Activated naive CD4-positive, alpha-beta T cell treated with anti-CD3 and anti-CD28 coated beads, Interleukin-2, amount 50 U/mL, for 16 hours (primary cell): ENCODE measurements around the gene FASN.
"Not testable (repeated sequence)": the region's sequence is repeated elsewhere in the genome, so short reads cannot be mapped to it uniquely, and the experiment has no call there.

ENCODE experiments used
- DNase-seq: peaks from one replicate; pipeline ENCODE4 v3.0.0-alpha.2; 2020

Gene FASN

DNA sequence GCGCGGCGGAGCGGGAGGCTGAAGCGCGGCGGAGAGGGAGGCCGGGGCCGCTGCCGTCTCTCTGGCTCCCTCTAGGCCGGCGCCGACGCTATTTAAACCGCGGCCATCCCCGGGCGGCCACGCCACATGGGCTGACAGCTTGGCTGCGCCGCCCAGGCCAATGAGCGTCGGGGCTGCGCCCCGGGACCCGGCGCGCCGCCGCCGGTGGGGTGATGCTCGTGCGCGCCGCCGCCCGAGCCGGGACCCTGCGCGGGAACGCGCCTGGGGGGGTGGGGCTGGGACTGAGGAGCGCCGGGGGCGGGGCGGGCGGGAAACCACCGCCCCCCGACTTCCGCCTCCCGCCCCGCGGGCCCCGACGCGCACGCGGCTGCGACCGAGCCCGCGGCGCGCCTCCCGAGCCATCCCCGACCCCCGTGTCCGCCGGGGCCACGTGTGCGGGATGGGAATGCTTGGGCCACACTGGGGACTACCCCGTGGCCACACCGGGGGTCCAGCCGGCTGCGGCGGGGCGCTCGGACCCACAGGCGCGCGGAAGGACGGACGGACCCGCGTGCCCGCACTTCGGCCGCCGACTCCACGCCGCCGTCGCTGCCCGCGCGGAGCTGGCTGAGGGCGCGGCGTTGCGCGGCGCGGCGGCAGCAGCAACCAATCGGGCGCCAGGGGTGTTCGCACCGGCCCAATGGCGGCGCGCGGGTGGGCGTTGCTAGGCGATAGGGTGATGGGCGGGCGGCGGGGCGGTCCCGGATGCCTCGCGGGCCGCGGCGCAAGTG, at the start of gene FASN:
Gene FASN (minus strand): TSS at position 68 of the 770 bp plus-strand sequence. CDS start 1,791 bp downstream, outside the sequence.
- peak; percentile 95 for DNase-seq

- no peak for DNase-seq
Measured at GRCh38 chr17:82146663-82147654, 48.9 kb upstream of the FASN start.

DNA sequence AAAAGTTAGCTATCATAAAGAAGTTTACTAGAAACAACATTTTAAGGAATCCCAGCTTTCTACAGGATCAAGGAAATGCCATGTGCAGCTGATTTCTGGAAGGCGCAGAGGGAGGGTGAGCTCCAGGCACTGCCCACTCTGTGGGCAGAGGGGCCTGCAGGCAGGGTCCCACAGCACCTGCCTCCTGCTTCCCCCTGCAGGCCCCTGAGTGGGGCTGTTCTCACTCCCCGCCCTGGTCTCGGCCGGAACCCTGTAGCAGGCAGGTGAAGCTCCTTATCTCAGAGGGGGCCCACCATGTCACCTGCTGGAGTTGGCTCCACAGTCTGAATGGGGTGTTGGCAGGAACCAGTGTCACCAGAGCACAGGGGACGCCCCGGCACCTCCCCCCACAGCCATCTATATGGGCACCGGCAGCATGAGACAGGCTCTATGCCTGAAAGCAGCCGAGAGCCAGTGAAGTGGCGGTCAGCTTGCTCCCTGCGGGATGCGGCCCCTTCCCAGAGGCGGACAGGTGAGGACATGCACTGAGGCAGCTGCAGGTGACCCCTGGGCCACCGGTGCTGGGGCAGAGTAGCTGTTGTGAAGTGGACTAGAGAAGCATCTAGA, 47.6 kb upstream of the FASN start:
- no peak for DNase-seq

GRCh38 chr17:82143333-82143732, 45.3 kb upstream of the FASN start:
- DNase-seq = no peak

- not testable (repeated sequence) for DNase-seq
Measured at GRCh38 chr17:82139961-82140360, 41.9 kb upstream of the FASN start.

GRCh38 chr17:82138511-82138992, 40.5 kb upstream of the FASN start:
- no peak for DNase-seq

- DNase-seq = no peak
Measured at GRCh38 chr17:82134101-82134500, 36.1 kb upstream of the FASN start.

DNA sequence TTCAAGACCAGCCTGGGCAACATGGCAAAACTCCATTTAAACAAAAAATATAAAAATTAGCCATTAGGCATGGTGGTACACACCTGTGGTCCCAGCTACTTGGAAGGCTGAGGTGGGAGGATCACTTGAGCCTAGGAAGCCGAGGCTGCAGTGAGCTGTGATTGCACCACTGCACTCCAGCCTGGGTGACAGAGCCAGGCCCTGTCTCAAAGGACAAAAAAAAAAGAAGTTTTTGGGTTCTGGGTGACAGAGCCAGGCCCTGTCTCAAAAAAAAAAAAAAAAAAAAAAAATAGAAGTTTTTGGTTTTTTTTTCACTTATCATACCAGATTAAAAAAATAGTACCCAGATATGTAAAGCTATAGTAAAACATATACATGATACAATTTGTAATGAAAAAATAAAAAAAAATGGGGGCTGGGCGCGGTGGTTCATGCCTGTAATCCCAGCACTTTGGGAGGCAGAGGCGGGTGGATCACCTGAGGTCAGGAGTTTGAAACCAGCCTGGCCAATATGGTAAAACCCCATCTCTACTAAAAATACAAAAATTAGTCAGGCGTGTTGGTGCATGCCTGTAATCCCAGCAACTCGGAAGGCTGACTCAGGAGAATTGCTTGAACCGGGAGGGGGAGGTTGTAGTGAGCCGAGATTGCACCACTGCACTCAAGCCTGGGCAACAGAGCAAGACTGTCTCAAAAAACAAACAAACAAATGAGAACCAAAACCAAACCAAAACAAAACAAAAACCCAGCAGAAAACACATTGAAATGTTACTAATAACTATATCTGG, 35.3 kb upstream of the FASN start:
- DNase-seq = not testable (repeated sequence)

DNA sequence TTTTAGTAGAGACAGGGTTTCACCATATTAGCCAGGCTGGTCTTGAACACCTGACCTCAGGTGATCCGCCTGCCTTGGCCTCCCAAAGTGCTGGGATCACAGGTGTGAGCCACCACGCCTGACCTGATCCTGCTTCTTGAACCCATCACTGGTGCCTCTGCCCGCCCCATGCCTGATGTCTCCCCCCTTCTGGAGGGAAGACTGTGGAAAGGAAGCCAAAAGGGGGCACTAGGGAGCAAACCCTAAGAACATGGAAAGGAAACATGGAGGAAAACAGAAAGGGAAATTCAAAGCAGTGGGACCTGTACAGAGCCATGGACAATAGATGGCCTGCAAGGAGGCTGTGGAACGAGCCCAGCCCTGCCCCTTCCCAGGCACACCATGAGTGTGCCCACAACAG, 31.1 kb upstream of the FASN start:
- no peak for DNase-seq

DNA sequence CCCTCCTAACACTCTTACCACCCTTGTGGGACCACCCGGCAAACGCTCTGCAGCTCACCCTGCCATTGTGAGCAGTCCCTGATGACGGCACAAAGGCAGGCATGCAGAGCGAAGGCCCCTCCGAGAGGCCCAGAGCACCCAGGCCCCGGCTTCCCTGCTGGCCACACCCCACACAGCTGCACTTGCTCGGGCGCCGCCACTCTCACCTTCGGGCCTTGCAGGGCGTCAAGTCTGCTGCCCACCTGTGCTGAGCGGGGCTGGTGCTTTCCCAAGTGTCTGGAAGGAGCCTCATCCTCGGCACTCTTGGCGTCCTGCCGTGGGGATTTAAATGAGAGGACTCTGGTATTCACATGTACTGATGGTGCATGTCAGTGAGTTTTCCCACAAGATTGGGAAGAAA, 30.3 kb upstream of the FASN start:
- DNase-seq = no peak

GRCh38 chr17:82127704-82128103, 29.7 kb upstream of the FASN start:
- no peak for DNase-seq

DNA sequence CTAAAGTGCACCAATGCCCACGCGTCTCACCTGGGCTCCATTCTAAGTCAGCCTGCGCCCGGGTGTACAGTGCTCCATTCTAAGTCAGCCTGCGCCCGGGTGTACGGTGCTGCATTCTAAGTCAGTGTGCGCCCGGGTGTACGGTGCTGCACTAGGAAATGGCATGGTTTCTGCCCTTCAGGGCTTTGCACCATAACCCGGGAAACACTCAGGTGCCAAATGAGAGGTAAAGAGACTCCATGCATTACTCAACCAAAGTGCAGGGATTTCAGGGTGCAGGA, 29.2 kb upstream of the FASN start:
- DNase-seq = no peak

GRCh38 chr17:82126556-82127314, 28.7 kb upstream of the FASN start:
- DNase-seq = peak; percentile 68

GRCh38 chr17:82124101-82124500, 26.1 kb upstream of the FASN start:
- DNase-seq = no peak

DNA sequence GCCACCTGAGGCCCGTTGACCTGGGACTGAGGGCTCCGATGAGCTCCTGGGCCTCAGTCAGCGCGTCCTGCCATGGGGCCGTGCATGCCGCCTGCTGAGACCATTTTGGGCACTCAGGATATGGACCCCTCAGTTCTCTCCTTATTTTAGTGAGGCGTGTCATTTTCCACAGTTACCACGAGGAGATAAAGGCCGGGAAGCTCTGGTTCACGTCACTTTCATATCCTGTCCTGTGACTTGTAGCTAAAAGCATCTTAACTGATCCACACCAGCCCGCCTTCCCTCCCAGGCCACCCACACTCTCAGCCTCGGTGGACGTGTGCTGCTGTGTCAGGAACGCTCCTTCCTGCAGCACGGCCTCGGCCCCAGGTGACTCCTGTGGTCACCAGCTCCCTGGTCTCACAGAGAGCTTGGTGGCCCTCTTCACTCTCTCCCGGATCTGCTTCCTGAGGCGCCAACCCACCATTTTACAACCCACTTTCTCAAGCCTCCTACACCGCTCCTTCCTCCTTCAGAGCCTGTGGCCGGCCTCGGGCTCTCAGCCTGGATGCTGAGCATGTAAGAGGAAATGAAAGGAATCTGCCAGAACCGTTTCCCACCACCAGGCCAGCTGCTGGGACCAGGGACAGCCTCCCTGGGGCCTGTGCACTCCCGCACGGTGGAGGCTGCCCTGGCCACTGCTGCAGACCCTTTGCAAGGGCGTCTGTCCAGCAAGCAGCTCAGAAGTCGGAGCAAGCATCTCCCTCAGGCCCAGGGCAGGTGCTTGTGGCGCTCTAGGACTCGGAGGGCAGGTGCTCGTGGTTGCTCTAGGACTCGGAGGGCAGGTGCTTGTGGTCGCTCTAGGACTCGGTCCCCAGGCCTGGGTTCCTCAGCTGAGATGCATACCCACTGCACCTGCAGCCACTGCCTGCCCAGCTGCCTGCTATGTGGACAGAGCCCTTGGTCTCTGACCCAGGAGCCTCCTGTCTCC, 23.9 kb upstream of the FASN start:
- no peak for DNase-seq

GRCh38 chr17:82121246-82121645, 23.2 kb upstream of the FASN start:
- DNase-seq = no peak

DNA sequence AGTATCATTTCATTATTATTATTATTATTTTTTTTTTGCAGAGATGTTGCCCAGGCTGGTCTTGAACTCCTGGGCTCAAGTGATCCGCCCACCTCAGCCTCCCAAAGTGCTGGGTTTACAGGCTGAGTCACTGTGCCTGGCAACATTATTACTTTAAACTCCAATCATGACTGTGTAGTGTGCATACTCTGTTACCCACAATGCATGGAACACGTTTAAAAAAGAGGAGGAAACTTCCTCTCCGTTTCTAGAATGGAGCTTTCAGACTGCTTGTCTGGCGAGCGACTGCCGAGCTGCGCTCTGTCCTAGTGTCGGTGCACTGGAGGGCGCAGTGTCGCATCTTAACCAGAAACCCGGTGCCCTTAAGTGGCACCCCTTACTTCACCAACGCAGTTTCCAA, 22.1 kb upstream of the FASN start:
- peak; percentile 49 for DNase-seq

GRCh38 chr17:82118815-82119380, 20.9 kb upstream of the FASN start:
- DNase-seq = no peak

DNA sequence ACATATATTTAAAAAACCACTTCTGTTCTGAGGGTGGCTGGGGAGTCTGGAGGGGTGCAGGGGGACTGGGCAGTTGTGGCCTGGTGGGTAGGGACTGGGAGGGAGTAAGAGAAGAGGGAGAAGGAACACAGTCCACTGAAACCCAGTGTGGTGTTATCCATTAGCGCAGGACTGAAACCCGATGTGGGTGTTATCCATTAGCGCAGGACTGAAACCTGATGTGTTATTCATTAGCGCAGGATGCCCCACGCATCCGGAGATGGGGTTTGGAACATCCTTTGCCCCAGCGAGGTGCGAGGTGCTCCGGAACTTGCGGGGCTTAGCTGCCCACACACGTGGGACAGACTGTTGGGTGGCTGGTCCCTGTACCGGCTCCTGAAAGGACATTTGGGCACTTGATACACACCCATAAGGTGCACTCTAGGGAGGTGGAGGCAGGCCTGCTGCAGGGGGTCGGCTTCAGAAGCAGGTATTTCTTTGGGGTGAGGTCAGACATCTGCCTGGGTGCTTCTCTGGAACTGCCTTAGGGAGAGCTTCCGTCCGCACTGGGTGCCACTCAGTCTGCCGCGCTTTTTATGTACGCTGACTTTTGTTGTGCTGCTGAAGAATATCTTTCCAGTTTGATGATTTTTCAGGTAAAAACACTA, 20.3 kb upstream of the FASN start:
- no peak for DNase-seq
